HEK293 (cell line): ENCODE data around the gene CPT1C.

ENCODE experiments used
- GLI2 ChIP-seq: fragments of 450-650 bp; formaldehyde crosslinking; IDR thresholded peaks from 2 replicates; pipeline ENCODE4; 2017; ENCODE audit warnings: missing biosample characterization, missing genetic modification characterization, low read depth, borderline replicate concordance
- IKZF3 ChIP-seq: fragments of 450-650 bp; IDR thresholded peaks from 2 replicates; pipeline ENCODE4 v1.5.0; 2018; ENCODE audit warnings: missing biosample characterization, mild to moderate bottlenecking, missing genetic modification characterization, moderate library complexity
- REPIN1 ChIP-seq: fragments of 450-650 bp; formaldehyde crosslinking; IDR thresholded peaks from 2 replicates; pipeline ENCODE4 v1.5.1; 2017; ENCODE audit warnings: missing biosample characterization, missing genetic modification characterization, low read depth
- SETDB1 ChIP-seq: IDR thresholded peaks from one replicate; pipeline ENCODE4 v1.6.1; 2017; ENCODE audit warnings: mild to moderate bottlenecking, low read length, moderate library complexity, mixed read lengths; ENCODE audit not compliant: insufficient read length
- YY2 ChIP-seq: fragments of 450-650 bp; formaldehyde crosslinking; IDR thresholded peaks from 2 replicates; pipeline ENCODE4 v1.5.1; 2016; ENCODE audit warnings: missing biosample characterization, missing genetic modification characterization
- ZBTB17 ChIP-seq: fragments of 450-650 bp; formaldehyde crosslinking; IDR thresholded peaks from 2 replicates; pipeline ENCODE4 v1.5.1; 2016; ENCODE audit warnings: missing biosample characterization, missing genetic modification characterization
- ZFHX2 ChIP-seq: fragments of 450-650 bp; formaldehyde crosslinking; conservative IDR thresholded peaks from 2 replicates; pipeline ENCODE4 v1.5.1; 2016; ENCODE audit warnings: missing biosample characterization, missing genetic modification characterization
- ZNF10 ChIP-seq: fragments of 450-650 bp; formaldehyde crosslinking; IDR thresholded peaks from 2 replicates; pipeline ENCODE4 v1.5.1; 2017; ENCODE audit warnings: missing biosample characterization, missing genetic modification characterization
- ZNF174 ChIP-seq: fragments of 450-650 bp; formaldehyde crosslinking; IDR thresholded peaks from 2 replicates; pipeline ENCODE4 v1.5.0; 2017; ENCODE audit warnings: missing biosample characterization, mild to moderate bottlenecking, missing genetic modification characterization
- ZNF2 ChIP-seq: fragments of 450-650 bp; formaldehyde crosslinking; IDR thresholded peaks from 2 replicates; pipeline ENCODE4 v1.5.1; 2016; ENCODE audit warnings: missing biosample characterization, missing genetic modification characterization
- ZNF239 ChIP-seq: fragments of 450-650 bp; formaldehyde crosslinking; IDR thresholded peaks from 2 replicates; pipeline ENCODE4 v1.5.1; 2016; ENCODE audit warnings: missing biosample characterization, missing genetic modification characterization
- ZNF350 ChIP-seq: fragments of 450-650 bp; formaldehyde crosslinking; IDR thresholded peaks from 2 replicates; pipeline ENCODE4 v1.5.0; 2017; ENCODE audit warnings: missing biosample characterization, mild to moderate bottlenecking, missing genetic modification characterization
- ZNF366 ChIP-seq: fragments of 450-650 bp; formaldehyde crosslinking; conservative IDR thresholded peaks from 2 replicates; pipeline ENCODE4 v1.5.1; 2016; ENCODE audit warnings: missing biosample characterization, missing genetic modification characterization
- ZNF404 ChIP-seq: fragments of 450-650 bp; formaldehyde crosslinking; IDR thresholded peaks from 2 replicates; pipeline ENCODE4 v1.5.1; 2017; ENCODE audit warnings: missing biosample characterization, missing genetic modification characterization
- ZNF561 ChIP-seq: fragments of 450-650 bp; IDR thresholded peaks from 2 replicates; pipeline ENCODE4 v1.5.1; 2018; ENCODE audit warnings: missing biosample characterization, missing genetic modification characterization, borderline replicate concordance
- ZNF792 ChIP-seq: fragments of 450-650 bp; formaldehyde crosslinking; IDR thresholded peaks from 2 replicates; pipeline ENCODE4 v1.5.1; 2016; ENCODE audit warnings: missing biosample characterization, missing genetic modification characterization
- ZXDB ChIP-seq: fragments of 450-650 bp; formaldehyde crosslinking; IDR thresholded peaks from 2 replicates; pipeline ENCODE4 v1.5.1; 2016; ENCODE audit warnings: missing biosample characterization, missing genetic modification characterization
- TF ChIP-seq, protein P1 (sequence below): fragments of 450-650 bp; formaldehyde crosslinking; conservative IDR thresholded peaks from 2 replicates; pipeline ENCODE4 v1.5.1; 2016; ENCODE audit warnings: low read depth, missing biosample characterization, missing genetic modification characterization
- TF ChIP-seq, protein P2 (sequence below): fragments of 450-650 bp; IDR thresholded peaks from 2 replicates; pipeline ENCODE4 v1.5.1; 2018; ENCODE audit warnings: missing biosample characterization, missing genetic modification characterization
- TF ChIP-seq, protein P3 (sequence below): fragments of 450-650 bp; formaldehyde crosslinking; IDR thresholded peaks from 2 replicates; pipeline ENCODE4 v1.5.1; 2016; ENCODE audit warnings: missing biosample characterization, missing genetic modification characterization
- TF ChIP-seq, protein P4 (sequence below): fragments of 450-650 bp; formaldehyde crosslinking; IDR thresholded peaks from 2 replicates; pipeline ENCODE4 v1.5.1; 2016; ENCODE audit warnings: missing biosample characterization, missing genetic modification characterization
- TF ChIP-seq, protein P5 (sequence below): fragments of 450-650 bp; formaldehyde crosslinking; IDR thresholded peaks from 2 replicates; pipeline ENCODE4 v1.5.1; 2016; ENCODE audit warnings: missing biosample characterization, missing genetic modification characterization
- TF ChIP-seq, protein P6 (sequence below): fragments of 450-650 bp; formaldehyde crosslinking; IDR thresholded peaks from 2 replicates; pipeline ENCODE4 v1.5.1; 2016; ENCODE audit warnings: missing biosample characterization, missing genetic modification characterization
- TF ChIP-seq, protein P7 (sequence below): fragments of 450-650 bp; formaldehyde crosslinking; IDR thresholded peaks from 2 replicates; pipeline ENCODE4 v1.5.1; 2016; ENCODE audit warnings: missing biosample characterization, missing genetic modification characterization

CPT1C gene

DNA sequence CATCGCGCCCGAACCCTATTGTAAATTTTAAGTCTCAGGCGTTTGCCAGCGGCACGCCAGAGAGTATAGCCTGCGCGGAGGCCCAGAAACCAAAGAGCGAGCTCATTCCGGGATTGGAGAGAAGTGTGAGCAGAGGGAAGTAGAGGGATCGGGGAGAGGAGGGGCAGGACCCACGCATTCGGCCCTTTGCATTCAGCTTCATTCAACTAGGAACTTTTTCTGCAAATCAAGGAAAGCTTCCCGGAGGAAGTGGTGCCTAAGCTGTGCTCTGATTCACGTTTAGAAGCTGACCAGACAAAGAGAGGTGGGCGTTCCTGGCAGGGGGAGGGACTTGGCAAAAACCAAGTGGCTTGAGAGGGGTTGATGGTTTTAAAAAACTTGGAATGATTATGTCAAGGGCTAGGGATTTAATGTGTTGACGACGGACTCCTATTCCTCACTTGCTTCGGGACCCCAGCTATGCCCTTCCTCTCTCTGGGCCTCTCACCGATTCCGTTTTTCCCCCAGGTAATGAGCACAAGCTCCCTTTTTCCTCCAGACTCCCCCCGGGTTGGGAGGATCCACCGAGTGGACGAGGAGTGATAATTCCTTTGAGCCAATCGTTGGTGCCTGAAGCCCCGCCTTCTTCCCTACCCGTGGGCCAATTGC, 14.7 kb upstream of the CPT1C start (continued):
- TF ChIP-seq, protein P1, sequence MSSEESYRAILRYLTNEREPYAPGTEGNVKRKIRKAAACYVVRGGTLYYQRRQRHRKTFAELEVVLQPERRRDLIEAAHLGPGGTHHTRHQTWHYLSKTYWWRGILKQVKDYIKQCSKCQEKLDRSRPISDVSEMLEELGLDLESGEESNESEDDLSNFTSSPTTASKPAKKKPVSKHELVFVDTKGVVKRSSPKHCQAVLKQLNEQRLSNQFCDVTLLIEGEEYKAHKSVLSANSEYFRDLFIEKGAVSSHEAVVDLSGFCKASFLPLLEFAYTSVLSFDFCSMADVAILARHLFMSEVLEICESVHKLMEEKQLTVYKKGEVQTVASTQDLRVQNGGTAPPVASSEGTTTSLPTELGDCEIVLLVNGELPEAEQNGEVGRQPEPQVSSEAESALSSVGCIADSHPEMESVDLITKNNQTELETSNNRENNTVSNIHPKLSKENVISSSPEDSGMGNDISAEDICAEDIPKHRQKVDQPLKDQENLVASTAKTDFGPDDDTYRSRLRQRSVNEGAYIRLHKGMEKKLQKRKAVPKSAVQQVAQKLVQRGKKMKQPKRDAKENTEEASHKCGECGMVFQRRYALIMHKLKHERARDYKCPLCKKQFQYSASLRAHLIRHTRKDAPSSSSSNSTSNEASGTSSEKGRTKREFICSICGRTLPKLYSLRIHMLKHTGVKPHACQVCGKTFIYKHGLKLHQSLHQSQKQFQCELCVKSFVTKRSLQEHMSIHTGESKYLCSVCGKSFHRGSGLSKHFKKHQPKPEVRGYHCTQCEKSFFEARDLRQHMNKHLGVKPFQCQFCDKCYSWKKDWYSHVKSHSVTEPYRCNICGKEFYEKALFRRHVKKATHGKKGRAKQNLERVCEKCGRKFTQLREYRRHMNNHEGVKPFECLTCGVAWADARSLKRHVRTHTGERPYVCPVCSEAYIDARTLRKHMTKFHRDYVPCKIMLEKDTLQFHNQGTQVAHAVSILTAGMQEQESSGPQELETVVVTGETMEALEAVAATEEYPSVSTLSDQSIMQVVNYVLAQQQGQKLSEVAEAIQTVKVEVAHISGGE (tag by site-specific recombination) = 0 out of 2 replicates have a peak, but pooled peaks have one; percentile 22
- TF ChIP-seq IKZF3 (tag by site-specific recombination) = peak; percentile 78
- TF ChIP-seq ZXDB (tag by site-specific recombination) = peak; percentile 22
- TF ChIP-seq, protein P2, sequence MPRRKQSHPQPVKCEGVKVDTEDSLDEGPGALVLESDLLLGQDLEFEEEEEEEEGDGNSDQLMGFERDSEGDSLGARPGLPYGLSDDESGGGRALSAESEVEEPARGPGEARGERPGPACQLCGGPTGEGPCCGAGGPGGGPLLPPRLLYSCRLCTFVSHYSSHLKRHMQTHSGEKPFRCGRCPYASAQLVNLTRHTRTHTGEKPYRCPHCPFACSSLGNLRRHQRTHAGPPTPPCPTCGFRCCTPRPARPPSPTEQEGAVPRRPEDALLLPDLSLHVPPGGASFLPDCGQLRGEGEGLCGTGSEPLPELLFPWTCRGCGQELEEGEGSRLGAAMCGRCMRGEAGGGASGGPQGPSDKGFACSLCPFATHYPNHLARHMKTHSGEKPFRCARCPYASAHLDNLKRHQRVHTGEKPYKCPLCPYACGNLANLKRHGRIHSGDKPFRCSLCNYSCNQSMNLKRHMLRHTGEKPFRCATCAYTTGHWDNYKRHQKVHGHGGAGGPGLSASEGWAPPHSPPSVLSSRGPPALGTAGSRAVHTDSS (tag by site-specific recombination) = peak; percentile 35; the same call in 1 of the 2 replicates
- peak; percentile 79 for TF ChIP-seq ZFHX2 (tag by site-specific recombination)
- TF ChIP-seq, protein P3, sequence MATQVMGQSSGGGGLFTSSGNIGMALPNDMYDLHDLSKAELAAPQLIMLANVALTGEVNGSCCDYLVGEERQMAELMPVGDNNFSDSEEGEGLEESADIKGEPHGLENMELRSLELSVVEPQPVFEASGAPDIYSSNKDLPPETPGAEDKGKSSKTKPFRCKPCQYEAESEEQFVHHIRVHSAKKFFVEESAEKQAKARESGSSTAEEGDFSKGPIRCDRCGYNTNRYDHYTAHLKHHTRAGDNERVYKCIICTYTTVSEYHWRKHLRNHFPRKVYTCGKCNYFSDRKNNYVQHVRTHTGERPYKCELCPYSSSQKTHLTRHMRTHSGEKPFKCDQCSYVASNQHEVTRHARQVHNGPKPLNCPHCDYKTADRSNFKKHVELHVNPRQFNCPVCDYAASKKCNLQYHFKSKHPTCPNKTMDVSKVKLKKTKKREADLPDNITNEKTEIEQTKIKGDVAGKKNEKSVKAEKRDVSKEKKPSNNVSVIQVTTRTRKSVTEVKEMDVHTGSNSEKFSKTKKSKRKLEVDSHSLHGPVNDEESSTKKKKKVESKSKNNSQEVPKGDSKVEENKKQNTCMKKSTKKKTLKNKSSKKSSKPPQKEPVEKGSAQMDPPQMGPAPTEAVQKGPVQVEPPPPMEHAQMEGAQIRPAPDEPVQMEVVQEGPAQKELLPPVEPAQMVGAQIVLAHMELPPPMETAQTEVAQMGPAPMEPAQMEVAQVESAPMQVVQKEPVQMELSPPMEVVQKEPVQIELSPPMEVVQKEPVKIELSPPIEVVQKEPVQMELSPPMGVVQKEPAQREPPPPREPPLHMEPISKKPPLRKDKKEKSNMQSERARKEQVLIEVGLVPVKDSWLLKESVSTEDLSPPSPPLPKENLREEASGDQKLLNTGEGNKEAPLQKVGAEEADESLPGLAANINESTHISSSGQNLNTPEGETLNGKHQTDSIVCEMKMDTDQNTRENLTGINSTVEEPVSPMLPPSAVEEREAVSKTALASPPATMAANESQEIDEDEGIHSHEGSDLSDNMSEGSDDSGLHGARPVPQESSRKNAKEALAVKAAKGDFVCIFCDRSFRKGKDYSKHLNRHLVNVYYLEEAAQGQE (tag by site-specific recombination) = 0 out of 2 replicates have a peak, but pooled peaks have one; percentile 21
- TF ChIP-seq ZNF792 = 0 out of 2 replicates have a peak, but pooled peaks have one; percentile 58
- peak; percentile 60 for TF ChIP-seq REPIN1
- TF ChIP-seq GLI2 (tag by site-specific recombination) = no peak
- TF ChIP-seq, protein P4, sequence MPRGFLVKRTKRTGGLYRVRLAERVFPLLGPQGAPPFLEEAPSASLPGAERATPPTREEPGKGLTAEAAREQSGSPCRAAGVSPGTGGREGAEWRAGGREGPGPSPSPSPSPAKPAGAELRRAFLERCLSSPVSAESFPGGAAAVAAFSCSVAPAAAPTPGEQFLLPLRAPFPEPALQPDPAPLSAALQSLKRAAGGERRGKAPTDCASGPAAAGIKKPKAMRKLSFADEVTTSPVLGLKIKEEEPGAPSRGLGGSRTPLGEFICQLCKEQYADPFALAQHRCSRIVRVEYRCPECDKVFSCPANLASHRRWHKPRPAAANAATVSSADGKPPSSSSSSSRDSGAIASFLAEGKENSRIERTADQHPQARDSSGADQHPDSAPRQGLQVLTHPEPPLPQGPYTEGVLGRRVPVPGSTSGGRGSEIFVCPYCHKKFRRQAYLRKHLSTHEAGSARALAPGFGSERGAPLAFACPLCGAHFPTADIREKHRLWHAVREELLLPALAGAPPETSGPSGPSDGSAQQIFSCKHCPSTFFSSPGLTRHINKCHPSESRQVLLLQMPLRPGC = no peak
- TF ChIP-seq SETDB1 = peak; percentile 77
- TF ChIP-seq, protein P5, sequence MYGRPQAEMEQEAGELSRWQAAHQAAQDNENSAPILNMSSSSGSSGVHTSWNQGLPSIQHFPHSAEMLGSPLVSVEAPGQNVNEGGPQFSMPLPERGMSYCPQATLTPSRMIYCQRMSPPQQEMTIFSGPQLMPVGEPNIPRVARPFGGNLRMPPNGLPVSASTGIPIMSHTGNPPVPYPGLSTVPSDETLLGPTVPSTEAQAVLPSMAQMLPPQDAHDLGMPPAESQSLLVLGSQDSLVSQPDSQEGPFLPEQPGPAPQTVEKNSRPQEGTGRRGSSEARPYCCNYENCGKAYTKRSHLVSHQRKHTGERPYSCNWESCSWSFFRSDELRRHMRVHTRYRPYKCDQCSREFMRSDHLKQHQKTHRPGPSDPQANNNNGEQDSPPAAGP (tag by site-specific recombination) = 0 out of 2 replicates have a peak, but pooled peaks have one; percentile 33
- no peak for TF ChIP-seq ZNF350 (tag by site-specific recombination)
- TF ChIP-seq YY2 (tag by site-specific recombination) = no peak
- peak; percentile 94 for TF ChIP-seq ZNF366 (tag by site-specific recombination)
- 0 out of 2 replicates have a peak, but pooled peaks have one; percentile 23 for TF ChIP-seq ZNF2 (tag by site-specific recombination)
- no peak for TF ChIP-seq ZNF174 (tag by site-specific recombination)
- no peak for TF ChIP-seq ZNF404
- peak; percentile 74 for TF ChIP-seq ZBTB17 (tag by site-specific recombination)
- 0 out of 2 replicates have a peak, but pooled peaks have one; percentile 11 for TF ChIP-seq ZNF10 (tag by site-specific recombination)
- TF ChIP-seq, protein P6, sequence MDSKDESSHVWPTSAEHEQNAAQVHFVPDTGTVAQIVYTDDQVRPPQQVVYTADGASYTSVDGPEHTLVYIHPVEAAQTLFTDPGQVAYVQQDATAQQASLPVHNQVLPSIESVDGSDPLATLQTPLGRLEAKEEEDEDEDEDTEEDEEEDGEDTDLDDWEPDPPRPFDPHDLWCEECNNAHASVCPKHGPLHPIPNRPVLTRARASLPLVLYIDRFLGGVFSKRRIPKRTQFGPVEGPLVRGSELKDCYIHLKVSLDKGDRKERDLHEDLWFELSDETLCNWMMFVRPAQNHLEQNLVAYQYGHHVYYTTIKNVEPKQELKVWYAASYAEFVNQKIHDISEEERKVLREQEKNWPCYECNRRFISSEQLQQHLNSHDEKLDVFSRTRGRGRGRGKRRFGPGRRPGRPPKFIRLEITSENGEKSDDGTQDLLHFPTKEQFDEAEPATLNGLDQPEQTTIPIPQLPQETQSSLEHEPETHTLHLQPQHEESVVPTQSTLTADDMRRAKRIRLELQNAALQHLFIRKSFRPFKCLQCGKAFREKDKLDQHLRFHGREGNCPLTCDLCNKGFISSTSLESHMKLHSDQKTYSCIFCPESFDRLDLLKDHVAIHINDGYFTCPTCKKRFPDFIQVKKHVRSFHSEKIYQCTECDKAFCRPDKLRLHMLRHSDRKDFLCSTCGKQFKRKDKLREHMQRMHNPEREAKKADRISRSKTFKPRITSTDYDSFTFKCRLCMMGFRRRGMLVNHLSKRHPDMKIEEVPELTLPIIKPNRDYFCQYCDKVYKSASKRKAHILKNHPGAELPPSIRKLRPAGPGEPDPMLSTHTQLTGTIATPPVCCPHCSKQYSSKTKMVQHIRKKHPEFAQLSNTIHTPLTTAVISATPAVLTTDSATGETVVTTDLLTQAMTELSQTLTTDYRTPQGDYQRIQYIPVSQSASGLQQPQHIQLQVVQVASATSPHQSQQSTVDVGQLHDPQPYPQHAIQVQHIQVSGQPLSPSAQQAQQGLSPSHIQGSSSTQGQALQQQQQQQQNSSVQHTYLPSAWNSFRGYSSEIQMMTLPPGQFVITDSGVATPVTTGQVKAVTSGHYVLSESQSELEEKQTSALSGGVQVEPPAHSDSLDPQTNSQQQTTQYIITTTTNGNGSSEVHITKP = peak; percentile 100
- TF ChIP-seq, protein P7, sequence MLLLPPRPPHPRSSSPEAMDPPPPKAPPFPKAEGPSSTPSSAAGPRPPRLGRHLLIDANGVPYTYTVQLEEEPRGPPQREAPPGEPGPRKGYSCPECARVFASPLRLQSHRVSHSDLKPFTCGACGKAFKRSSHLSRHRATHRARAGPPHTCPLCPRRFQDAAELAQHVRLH (tag by site-specific recombination) = peak; percentile 86
- TF ChIP-seq ZNF239 (tag by site-specific recombination) = no peak
- TF ChIP-seq ZNF561 (tag by site-specific recombination) = peak; percentile 56; the same call in 1 of the 2 replicates
